Endothelial cell of umbilical vein (primary cell): ENCODE measurements around the gene SUPV3L1.

Experiments
- CTCF ChIP-seq, 2 donors: IDR thresholded peaks; 1 replicate in 1 of 2; 2 replicates in 1 of 2; pipeline ENCODE4 v1.5.1; 2011; ENCODE audit warnings: low read length in 2 of 2, mild to moderate bottlenecking in 2 of 2, moderate library complexity in 2 of 2, control low read depth in 1 of 2, inconsistent platforms in 1 of 2, low read depth in 1 of 2; ENCODE audit not compliant: insufficient read depth in 1 of 2; ENCODE audit errors: extremely low read depth in 1 of 2
- EZH2 ChIP-seq: IDR thresholded peaks from 2 replicates; pipeline ENCODE4 v1.6.1; 2012; ENCODE audit warnings: borderline replicate concordance, low read depth, mild to moderate bottlenecking, moderate library complexity, low read length, inconsistent platforms; ENCODE audit not compliant: severe bottlenecking
- FOS ChIP-seq: IDR thresholded peaks from 2 replicates; pipeline ENCODE4 v1.6.1; 2011; ENCODE audit warnings: mild to moderate bottlenecking, low read length, moderate library complexity, borderline replicate concordance; ENCODE audit not compliant: insufficient read depth
- GATA2 ChIP-seq: IDR thresholded peaks from 2 replicates; pipeline ENCODE4 v1.7.0; 2011; ENCODE audit warnings: low read depth, mild to moderate bottlenecking, moderate library complexity, mixed read lengths, low read length; ENCODE audit not compliant: insufficient read length, insufficient read depth
- JUN ChIP-seq: IDR thresholded peaks from 2 replicates; pipeline ENCODE4 v1.6.1; 2011; ENCODE audit warnings: borderline replicate concordance, low read depth; ENCODE audit not compliant: insufficient read length, insufficient read depth
- MAX ChIP-seq: IDR thresholded peaks from 2 replicates; pipeline ENCODE4 v1.6.1; 2011; ENCODE audit not compliant: insufficient read depth, insufficient read length
- MYC ChIP-seq: IDR thresholded peaks from one replicate; pipeline ENCODE4 v1.6.1; 2011; ENCODE audit warnings: mild to moderate bottlenecking, low read depth, low read length
- POLR2A ChIP-seq: IDR thresholded peaks from 2 replicates; pipeline ENCODE4 v1.6.1; 2012; ENCODE audit warnings: low read depth, mild to moderate bottlenecking, control low read depth, low read length
- POLR2AphosphoS5 ChIP-seq: IDR thresholded peaks from 2 replicates; pipeline ENCODE4 v1.6.1; 2012; ENCODE audit warnings: low read depth, mild to moderate bottlenecking, control low read depth, low read length, moderate library complexity; ENCODE audit not compliant: insufficient read depth

- no peak for TF ChIP-seq CTCF (IDR thresholded peaks at IDR 0.05; ENCODE audit: extremely low read depth in 1 of 2, insufficient read depth in 1 of 2, low read depth in 1 of 2, low read length in 2 of 2)
- no peak for TF ChIP-seq EZH2
- no peak for TF ChIP-seq GATA2
- no peak for TF ChIP-seq POLR2A
- TF ChIP-seq POLR2AphosphoS5, result no peak
- TF ChIP-seq MAX, result no peak
- no peak for TF ChIP-seq MYC
- no peak for TF ChIP-seq FOS
- no peak for TF ChIP-seq JUN
Observed at GRCh38 chr10:69243817-69244216, 63.8 kb downstream of the SUPV3L1 start.
